GM12865 (cell line): ENCODE data around the gene SGSH.
"Not testable (repeated sequence)": the region's sequence is repeated elsewhere in the genome, so short reads cannot be mapped to it uniquely, and the experiment has no call there.

Experiments used
- DNase-seq: peaks from one replicate; pipeline ENCODE4 v3.0.0; 2010; ENCODE audit warnings: low read depth
- H3K4me3 ChIP-seq: 2 replicates; pipeline ENCODE4 v1.5.1; 2011; ENCODE audit warnings: mild to moderate bottlenecking, low read depth, low read length, control low read depth
- CTCF ChIP-seq: IDR thresholded peaks from 2 replicates; pipeline ENCODE4 v1.5.1; 2011; ENCODE audit warnings: low read length, control low read depth, low read depth, inconsistent platforms; ENCODE audit not compliant: insufficient read depth; ENCODE audit errors: missing control alignments

Gene SGSH

GRCh38 chr17:80246266-80246681, 26.1 kb upstream of the SGSH start:
- TF ChIP-seq CTCF: no peak
- H3K4me3 ChIP-seq: no peak overlapping the region
- DNase-seq: no peak

GRCh38 chr17:80245566-80246265, 25.6 kb upstream of the SGSH start:
- TF ChIP-seq CTCF: no peak
- no peak for DNase-seq
- H3K4me3 ChIP-seq: no peak overlapping the region

GRCh38 chr17:80244871-80245509, 24.9 kb upstream of the SGSH start:
- DNase-seq: no peak
- TF ChIP-seq CTCF: no peak
- no peak overlapping the region for H3K4me3 ChIP-seq

GRCh38 chr17:80244448-80244847, 24.3 kb upstream of the SGSH start:
- H3K4me3 ChIP-seq, DNase-seq: not testable (repeated sequence)

GRCh38 chr17:80243526-80244433, 23.6 kb upstream of the SGSH start:
- TF ChIP-seq CTCF: no peak
- DNase-seq: no peak

GRCh38 chr17:80242505-80242904, 22.4 kb upstream of the SGSH start:
- TF ChIP-seq CTCF: no peak
- DNase-seq: no peak

More at GRCh38 chr17:80243526-80244433, 23.6 kb upstream of the SGSH start:
- H3K4me3 ChIP-seq: no peak overlapping the region

GRCh38 chr17:80237386-80237785, 17.3 kb upstream of the SGSH start:
- no peak overlapping the region for H3K4me3 ChIP-seq
- no peak for TF ChIP-seq CTCF
- DNase-seq: no peak

More at GRCh38 chr17:80242505-80242904, 22.4 kb upstream of the SGSH start:
- no peak overlapping the region for H3K4me3 ChIP-seq
